B cell (primary cell): ENCODE results near the gene ZNF786. TPM values are rescaled to one million over a fixed set of nuclear protein-coding genes. Genes with fewer than 3 reads are reported as not detected.

ENCODE experiments used
- ATAC-seq: fragments of 200-7000 bp; cut with Tn5 transposase; one replicate; pipeline ENCODE4 v1.10.0; 2021; ENCODE audit warnings: low read depth, mild to moderate bottlenecking, moderate number of reproducible peaks, moderate library complexity
- CTCF ChIA-PET: fragments of 350-600 bp; sonication (Branson Sonifier 250); formaldehyde crosslinking; loops from one replicate; lab custom pipeline; 2021; ENCODE audit warnings: antibody characterized with exemption, inconsistent platforms; lab: Charles Lee
- POLR2A ChIA-PET: fragments of 350-600 bp; sonication (Branson Sonifier 250); formaldehyde crosslinking; loops from one replicate; lab custom pipeline; 2021; ENCODE audit warnings: antibody characterized with exemption; lab: Charles Lee
- DNase-seq: peaks from one replicate; pipeline ENCODE4 v3.0.0; 2013
- H2AFZ ChIP-seq: 2 replicates; pipeline ENCODE4 v1.6.1; 2012; ENCODE audit warnings: mild to moderate bottlenecking, low read depth, low read length; ENCODE audit not compliant: insufficient read depth, poor library complexity, severe bottlenecking
- H3K27ac ChIP-seq, 2 donors: 1 replicate in 1 of 2; 2 replicates in 1 of 2; pipeline ENCODE4 v1.5.1; 2012 to 2013; ENCODE audit warnings: low read length in 2 of 2, mild to moderate bottlenecking in 2 of 2, moderate library complexity in 1 of 2
- H3K27me3 ChIP-seq, 4 experiments: fragments of 200-600 bp in 1 of 4; sonication (generic) in 1 of 4; replicated peaks in 1 of 4; 1 replicate in 2 of 4; 2 replicates in 2 of 4; pipeline versions ENCODE4 v1.6.1 to v1.7.0; 2013 to 2016; ENCODE audit warnings: low read length in 3 of 4, mild to moderate bottlenecking in 2 of 4, mixed read lengths in 1 of 4, moderate library complexity in 1 of 4; ENCODE audit not compliant: insufficient read depth in 4 of 4, control insufficient read depth in 3 of 4; ENCODE audit errors: control extremely low read depth in 1 of 4
- H3K36me3 ChIP-seq, 2 experiments: replicated peaks in 1 of 2; 1 replicate in 1 of 2; 2 replicates in 1 of 2; pipeline versions ENCODE4 v1.6.1 to v1.7.1; 2013; ENCODE audit warnings: low read length in 1 of 2; ENCODE audit not compliant: insufficient read depth in 2 of 2, control insufficient read depth in 1 of 2; ENCODE audit errors: control extremely low read depth in 1 of 2, extremely low read depth in 1 of 2
- H3K4me1 ChIP-seq, 2 donors: fragments of 200-600 bp in 1 of 2; sonication (generic) in 1 of 2; 1 replicate in 1 of 2; 2 replicates in 1 of 2; pipeline versions ENCODE4 v1.5.1 to v1.6.1; 2013 to 2017; ENCODE audit warnings: low read length in 2 of 2; ENCODE audit not compliant: control insufficient read depth in 2 of 2, insufficient read depth in 2 of 2
- H3K4me2 ChIP-seq: replicated peaks from 2 replicates; pipeline ENCODE3; 2012; ENCODE audit warnings: mild to moderate bottlenecking, low read depth, low read length; ENCODE audit not compliant: poor library complexity, severe bottlenecking
- H3K4me3 ChIP-seq, 5 experiments: fragments of 200-600 bp in 1 of 5; sonication (generic) in 1 of 5; 1 replicate in 3 of 5; 2 replicates in 2 of 5; pipeline versions ENCODE4 v1.5.1 to v1.7.0; 2011 to 2016; ENCODE audit warnings: low read length in 4 of 5, mild to moderate bottlenecking in 4 of 5, low read depth in 2 of 5, control low read depth in 1 of 5, moderate library complexity in 1 of 5; ENCODE audit not compliant: insufficient read depth in 1 of 5; ENCODE audit errors: control extremely low read depth in 1 of 5, extremely low read depth in 1 of 5
- H3K79me2 ChIP-seq: fragments of 200-600 bp; sonication (generic); one replicate; pipeline ENCODE4 v1.6.0; 2016; ENCODE audit warnings: low read length; ENCODE audit not compliant: control insufficient read depth, insufficient read depth
- H3K9ac ChIP-seq: fragments of 200-600 bp; sonication (generic); 2 replicates; pipeline ENCODE4 v1.6.1; 2017; ENCODE audit warnings: mild to moderate bottlenecking, low read length, moderate library complexity
- H3K9me3 ChIP-seq, 3 donors: one replicate each; pipeline versions ENCODE4 v1.6.1 to v1.7.1; 2013; ENCODE audit warnings: low read length in 2 of 3; ENCODE audit not compliant: control insufficient read depth in 2 of 3, insufficient read depth in 1 of 3; ENCODE audit errors: control extremely low read depth in 1 of 3
- H4K20me1 ChIP-seq: 2 replicates; pipeline ENCODE4 v1.6.0; 2012; ENCODE audit warnings: mild to moderate bottlenecking, low read length; ENCODE audit not compliant: insufficient read depth, control insufficient read depth, poor library complexity, severe bottlenecking
- H3K27ac Mint-ChIP-seq: one replicate; pipeline ENCODE4 v1.8.0; 2021; ENCODE audit warnings: mixed read lengths
- H3K27me3 Mint-ChIP-seq: one replicate; pipeline ENCODE4 v1.8.0; 2021; ENCODE audit warnings: mixed read lengths
- H3K4me1 Mint-ChIP-seq: one replicate; pipeline ENCODE4 v1.8.0; 2021; ENCODE audit warnings: mixed read lengths
- H3K4me3 Mint-ChIP-seq: one replicate; pipeline ENCODE4 v1.8.0; 2021; ENCODE audit warnings: mixed read lengths
- H3K9me3 Mint-ChIP-seq: one replicate; pipeline ENCODE4 v1.8.0; 2022; ENCODE audit warnings: mixed read lengths; ENCODE audit not compliant: insufficient read depth
- CTCF ChIP-seq: fragments of 200-600 bp; IDR thresholded peaks from one replicate; pipeline ENCODE4 v1.8.0; 2022; ENCODE audit warnings: antibody characterized with exemption, mild to moderate bottlenecking
- EZH2 ChIP-seq: IDR thresholded peaks from 2 replicates; pipeline ENCODE4 v1.6.1; 2012; ENCODE audit warnings: borderline replicate concordance, low read depth, mild to moderate bottlenecking, moderate library complexity, low read length; ENCODE audit not compliant: insufficient read depth, poor library complexity, severe bottlenecking
- WGBS: methylation state at CpG from one replicate; pipeline ENCODE4 v1.1.5; 2013; ENCODE audit warnings: missing lambda C conversion rate; ENCODE audit not compliant: insufficient coverage; 5-methylcytosine and 5-hydroxymethylcytosine counted together
- intact Hi-C: fragments of 100-400 bp; cut with micrococcal nuclease; formaldehyde crosslinking; loops from one replicate; pipeline ENCODE4 v1.10.0; 2022
- polyA plus RNA-seq: library from polyadenylated mRNA; depleted of rRNA; stranded (reverse); fragments of >200 nt; gene quantifications from 2 replicates; pipeline ENCODE4 v1.2.3, GENCODE V29; 2012
- total RNA-seq, 2 donors: library from RNA; stranded (reverse); fragments of 120-200 nt in 1 of 2; gene quantifications; 1 replicate in 1 of 2; 2 replicates in 1 of 2; pipeline versions ENCODE4 v1.2.3 to v1.2.4, GENCODE V29; 2013 to 2022

Gene ZNF786
- total and polyA plus RNA-seq, 2 donors (not counting 1 experiment from before 2014, with no cell fraction given): 6.4 to 14.7 TPM

DNA sequence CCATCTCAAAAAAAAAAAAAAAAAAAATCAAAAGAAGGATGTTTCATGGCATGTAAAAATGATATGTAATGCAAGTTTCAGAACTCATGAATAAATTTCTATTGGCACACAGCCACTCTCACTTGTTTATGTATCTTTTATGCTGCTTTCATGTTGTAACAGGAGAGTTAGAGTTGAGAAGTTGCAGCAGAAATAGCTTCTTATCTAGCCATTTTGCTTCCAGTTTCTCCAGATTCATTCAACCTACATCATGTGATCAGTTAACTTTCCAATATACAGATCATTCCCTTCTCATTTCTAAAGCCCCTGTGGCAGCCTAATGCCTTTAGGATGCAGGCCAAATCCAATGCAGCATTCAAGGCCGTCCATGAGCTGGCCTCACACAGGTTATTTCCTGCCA is 30.4 kb downstream of the ZNF786 start:
- TF ChIP-seq CTCF (no peak), EZH2 (no peak)
- intact Hi-C loops: no loop called here
- ChIA-PET POLR2A (no interaction called here), CTCF (interaction anchor here (0.6 kb wide), 1 partner anchor 87 kb away, joined by 3 read pairs; the partner anchor contains the start of gene ZNF398)
- Histone ChIP-seq H3K79me2 (no peaks in the 10 kb centered on the region), H3K4me3 (no peak overlapping the region), H4K20me1 (no peaks in the 10 kb centered on the region), H3K27me3 (no peaks in the 10 kb centered on the region), H3K9me3 (no peaks in the 10 kb centered on the region), H3K4me2 (no peak overlapping the region), H2AFZ (no peak overlapping the region), H3K4me1 (peaks cover 0 to 8% of the 10 kb centered on the region in 2 donors), H3K36me3 (no peaks in the 10 kb centered on the region), H3K27ac (no peak overlapping the region), H3K9ac (no peak overlapping the region)
- peaks cover 5% of the 10 kb centered on the region for H3K4me1 Mint-ChIP-seq
- H3K27me3 Mint-ChIP-seq: no peaks in the 10 kb centered on the region
- H3K27ac Mint-ChIP-seq: no peak overlapping the region
- no peak for DNase-seq
- H3K9me3 Mint-ChIP-seq: no peaks in the 10 kb centered on the region
- no peak overlapping the region for H3K4me3 Mint-ChIP-seq
- WGBS: 86% methylated on average over 1 of the region's 1 CpG
- ATAC-seq: no peak

DNA sequence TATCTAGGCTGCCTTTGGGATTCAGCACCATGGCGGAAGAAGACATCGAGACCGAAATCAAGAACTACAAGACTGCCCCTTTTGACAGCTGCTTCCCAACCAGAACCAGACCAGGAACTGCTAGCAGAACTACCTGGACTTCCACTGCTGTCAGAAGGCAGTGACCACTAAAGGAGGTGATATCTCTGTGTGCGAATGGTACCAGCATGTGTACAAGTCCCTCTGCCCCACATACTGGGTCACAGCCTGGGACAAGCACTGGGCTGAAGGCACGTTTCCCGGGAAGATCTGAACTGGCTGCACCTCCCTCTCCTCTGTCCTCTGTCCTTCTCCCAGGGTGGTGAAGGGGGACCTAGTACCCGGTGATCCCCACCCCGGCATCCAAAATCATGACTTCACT is 36.6 kb downstream of the ZNF786 start:
- H3K4me3 ChIP-seq: no peak overlapping the region
- H3K9ac ChIP-seq: no peak overlapping the region
- H3K4me1 ChIP-seq: no peaks in the 10 kb centered on the region
- no peaks in the 10 kb centered on the region for H3K36me3 ChIP-seq
- ATAC-seq (no peak), DNase-seq (no peak)
- ChIA-PET POLR2A (no interaction called here), CTCF (interaction anchor here (1.0 kb wide), 1 partner anchor 12 kb away, joined by 3 read pairs; no protein-coding TSS in a partner anchor)
- no peaks in the 10 kb centered on the region for H3K27me3 ChIP-seq
- Mint-ChIP-seq H3K9me3 (no peaks in the 10 kb centered on the region), H3K27ac (no peak overlapping the region), H3K27me3 (peaks cover 5% of the 10 kb centered on the region), H3K4me1 (no peaks in the 10 kb centered on the region), H3K4me3 (no peak overlapping the region)
- H4K20me1 ChIP-seq: no peaks in the 10 kb centered on the region
- no peak overlapping the region for H3K4me2 ChIP-seq
- no peak overlapping the region for H2AFZ ChIP-seq
- H3K9me3 ChIP-seq: no peaks in the 10 kb centered on the region
- intact Hi-C loops: no loop called here
- TF ChIP-seq CTCF (no peak), EZH2 (no peak)
- WGBS: 96% methylated on average over 5 of the region's 8 CpGs
- H3K27ac ChIP-seq: no peak overlapping the region
- no peaks in the 10 kb centered on the region for H3K79me2 ChIP-seq
